Epithelial cell of esophagus (primary cell): ENCODE measurements around the gene INTS11.
"Not testable (repeated sequence)": the region's sequence is repeated elsewhere in the genome, so short reads cannot be mapped to it uniquely, and the experiment has no call there.

ENCODE experiments used
- DNase-seq: peaks from one replicate; pipeline ENCODE4 v3.0.0; 2010; ENCODE audit warnings: low read depth
- H3K4me3 ChIP-seq: 2 replicates; pipeline ENCODE4 v1.5.1; 2011; ENCODE audit warnings: mild to moderate bottlenecking, low read length, control low read depth
- CTCF ChIP-seq: IDR thresholded peaks from 2 replicates; pipeline ENCODE4 v1.5.1; 2011; ENCODE audit warnings: low read depth, mild to moderate bottlenecking, low read length, control low read depth, inconsistent platforms; ENCODE audit not compliant: insufficient read depth; ENCODE audit errors: missing control alignments

INTS11 gene

GRCh38 chr1:1320666-1321448, 3.6 kb downstream of the INTS11 start:
- DNase-seq, result no peak
- TF ChIP-seq CTCF, result no peak

DNA sequence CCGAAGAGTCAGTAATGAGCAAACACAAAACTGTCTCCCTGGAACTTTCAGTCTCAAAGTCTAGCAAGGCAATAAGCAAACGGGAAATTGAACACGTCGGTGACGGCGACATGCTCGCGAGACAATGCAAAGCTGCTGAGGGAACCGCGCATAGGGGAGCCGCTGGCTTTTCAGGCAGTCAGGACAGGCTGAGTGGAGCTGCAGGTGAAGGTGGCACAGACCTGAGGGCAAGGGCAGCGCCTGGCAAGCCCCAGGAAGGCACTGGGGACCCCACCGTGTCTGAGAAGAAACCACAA, 4.9 kb downstream of the INTS11 start:
- no peak for TF ChIP-seq CTCF
- H3K4me3 ChIP-seq, result no peak overlapping the region
- no peak for DNase-seq

More at GRCh38 chr1:1320666-1321448, 3.6 kb downstream of the INTS11 start:
- no peak overlapping the region for H3K4me3 ChIP-seq

DNA sequence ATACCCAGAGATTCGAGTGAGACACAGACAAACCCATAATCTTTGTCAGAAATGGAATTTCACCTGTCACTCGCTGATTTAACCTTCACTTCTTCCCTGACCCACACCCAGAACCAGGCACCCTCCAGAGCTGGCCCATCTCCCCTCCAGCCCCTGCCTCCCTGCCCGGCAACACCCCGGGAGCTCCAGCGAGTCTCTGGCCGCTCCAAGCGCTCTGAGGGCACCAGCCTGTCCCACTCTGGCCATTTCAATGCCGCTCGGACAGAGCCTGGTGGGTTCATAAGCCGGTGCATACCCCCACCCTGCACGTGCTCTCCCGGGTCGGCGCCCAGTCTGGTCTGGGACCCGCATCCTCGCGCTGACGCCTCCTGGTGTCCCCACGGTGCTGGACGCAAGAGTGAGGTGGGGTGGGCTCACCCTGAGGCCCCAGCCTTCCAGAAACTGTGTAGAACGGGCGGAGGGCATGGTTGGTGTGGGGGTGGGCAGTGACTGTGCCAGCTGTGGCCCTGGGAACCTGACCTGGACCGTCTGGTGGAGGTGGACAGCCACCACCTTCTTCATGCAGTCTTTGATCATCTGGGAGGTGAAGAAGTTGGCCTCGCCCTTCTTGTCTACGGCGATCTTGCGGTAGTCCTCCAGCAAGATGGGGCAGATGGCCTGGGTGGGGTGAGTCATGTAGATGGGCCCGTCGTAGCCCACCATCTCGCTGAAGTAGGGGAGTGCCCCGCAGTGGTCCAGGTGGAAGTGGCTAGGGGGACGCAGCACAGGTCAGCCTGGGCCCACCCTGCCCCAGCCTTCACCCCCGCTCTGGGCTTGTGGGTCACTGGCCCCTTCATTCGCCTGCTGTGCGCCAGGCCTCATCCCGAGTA, 5.4 kb downstream of the INTS11 start:
- no peak overlapping the region for H3K4me3 ChIP-seq
- no peak for DNase-seq
- TF ChIP-seq CTCF, result no peak

- no peak overlapping the region for H3K4me3 ChIP-seq
- no peak for TF ChIP-seq CTCF
- DNase-seq, result peak; percentile 91
Measured at GRCh38 chr1:1318131-1318652, 6.3 kb downstream of the INTS11 start.

- H3K4me3 ChIP-seq, result no peak overlapping the region
- DNase-seq, result no peak
Measured at GRCh38 chr1:1317420-1317819, 7.0 kb downstream of the INTS11 start.

GRCh38 chr1:1316199-1316598, 8.3 kb downstream of the INTS11 start:
- not testable (repeated sequence) for H3K4me3 ChIP-seq, DNase-seq

More at GRCh38 chr1:1317420-1317819, 7.0 kb downstream of the INTS11 start:
- no peak for TF ChIP-seq CTCF

GRCh38 chr1:1315435-1315954, 9.0 kb downstream of the INTS11 start:
- H3K4me3 ChIP-seq, result no peak overlapping the region
- DNase-seq, result no peak
- no peak for TF ChIP-seq CTCF
